HG03066 (cell line): Measurements from ENCODE around the gene CAMK4.

Experiments used
- ATAC-seq: cut with Tn5 transposase; IDR thresholded peaks from one replicate; pipeline ENCODE4 v1.9.1; 2021; ENCODE audit warnings: low read depth; ENCODE audit not compliant: unreplicated experiment

Gene CAMK4

GRCh38 chr5:111228520-111229220, 4.5 kb downstream of the CAMK4 start:
- ATAC-seq = no peak

- ATAC-seq = no peak
These were observed 5.1 kb downstream of the CAMK4 start for GRCh38 chr5:111229221-111229835.

DNA sequence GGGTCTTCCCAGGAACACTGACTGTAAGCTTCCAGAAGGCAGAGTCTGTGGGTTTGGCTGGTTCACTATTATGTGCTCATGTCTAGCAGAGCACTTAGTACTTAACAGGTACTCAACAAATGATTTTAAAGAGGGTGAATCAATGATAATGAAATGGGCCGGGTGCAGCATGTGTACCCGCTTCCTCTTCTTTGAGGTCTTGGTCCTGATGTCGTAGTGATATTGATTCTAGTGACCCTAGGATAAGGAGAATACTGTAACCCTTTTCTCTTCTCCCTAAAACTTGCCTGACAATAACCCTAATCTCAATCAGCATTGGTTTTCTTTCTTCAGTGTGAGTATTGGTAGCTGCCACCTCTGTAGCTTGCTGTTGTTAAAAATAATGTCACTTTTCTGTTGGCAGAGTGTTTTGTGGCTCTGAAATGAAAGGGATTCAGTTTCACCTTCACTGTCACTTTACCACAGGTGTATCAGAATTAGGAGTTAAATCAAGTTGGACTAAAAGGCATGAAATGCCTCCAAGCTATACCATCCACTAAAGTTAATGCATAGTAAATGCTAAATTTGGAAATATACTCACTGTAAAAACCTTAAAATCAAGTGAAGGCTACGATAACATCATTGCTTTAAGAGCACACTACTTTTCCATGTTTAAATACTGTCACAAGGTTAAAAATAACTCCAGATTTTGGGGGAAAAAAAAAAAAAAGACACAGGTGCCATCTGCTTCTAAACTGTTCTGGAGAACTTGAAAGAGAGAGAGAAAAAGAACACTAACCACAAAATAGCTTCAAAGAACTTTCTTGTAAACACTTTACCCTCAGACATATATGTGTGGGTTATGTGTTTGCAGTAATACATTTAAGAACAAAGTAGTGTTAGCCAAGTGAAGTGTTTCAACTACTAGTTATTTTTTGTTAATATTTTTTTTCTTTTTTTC, 6.0 kb downstream of the CAMK4 start:
- ATAC-seq = peak; percentile 45

- ATAC-seq = no peak
These were observed 6.9 kb downstream of the CAMK4 start for GRCh38 chr5:111231119-111231518.

DNA sequence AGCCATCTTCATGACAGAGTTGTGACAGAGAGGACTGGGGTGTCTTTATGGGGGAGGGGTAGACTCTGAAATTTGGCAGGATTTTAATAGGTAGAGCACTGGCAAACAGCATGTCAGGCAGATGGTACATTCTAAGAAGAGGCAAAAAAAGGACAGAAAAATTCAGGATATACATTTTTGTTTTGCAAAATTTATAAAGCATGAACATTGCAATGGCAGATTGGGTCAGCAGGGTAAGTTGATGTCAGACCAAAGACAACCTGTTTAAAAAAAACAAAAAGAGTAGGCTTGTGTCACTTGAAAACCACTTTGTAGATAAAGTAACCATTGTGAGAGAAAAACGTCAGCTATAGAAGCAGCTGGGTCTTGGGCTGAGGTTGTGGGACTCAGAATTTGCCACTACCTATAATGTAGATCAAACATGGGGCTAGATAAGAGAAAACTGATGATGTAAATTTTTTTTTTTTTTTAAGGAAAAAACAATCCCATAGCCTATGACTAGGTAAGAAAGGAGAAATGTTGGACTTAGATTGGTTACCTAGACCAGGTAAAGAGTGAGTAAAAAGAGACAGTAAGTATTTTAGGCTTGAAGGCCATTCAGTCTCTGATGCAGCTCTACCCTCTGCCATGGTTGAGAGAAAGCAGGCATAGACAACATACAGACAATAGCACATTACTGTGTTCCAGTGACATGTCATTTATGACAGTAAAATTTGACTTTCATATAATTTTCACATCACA, 8.3 kb downstream of the CAMK4 start:
- no peak for ATAC-seq

GRCh38 chr5:111233052-111233374, 8.8 kb downstream of the CAMK4 start:
- no peak for ATAC-seq

GRCh38 chr5:111234125-111234524, 9.9 kb downstream of the CAMK4 start:
- ATAC-seq = no peak

DNA sequence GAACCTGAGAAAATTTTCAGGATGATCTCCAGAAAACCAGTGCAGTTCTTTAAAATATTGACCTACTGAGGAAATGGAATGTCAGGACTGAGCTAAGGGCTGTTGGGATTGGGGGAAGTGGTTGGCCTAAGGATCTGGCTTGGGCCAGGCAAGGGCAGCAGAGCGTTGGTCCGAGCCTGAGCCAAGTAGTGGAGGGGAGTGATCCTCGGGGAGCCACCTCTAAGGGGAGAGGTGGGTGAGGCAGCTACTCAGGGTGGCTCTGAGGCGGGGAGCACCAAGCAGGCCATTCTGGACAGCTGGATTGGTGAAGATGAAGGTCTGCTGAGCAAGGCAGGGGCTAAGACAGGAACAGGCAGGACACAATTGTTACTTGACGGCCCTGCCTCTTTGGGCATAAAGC, 11.5 kb downstream of the CAMK4 start:
- no peak for ATAC-seq

GRCh38 chr5:111236348-111236747, 12.2 kb downstream of the CAMK4 start:
- no peak for ATAC-seq

DNA sequence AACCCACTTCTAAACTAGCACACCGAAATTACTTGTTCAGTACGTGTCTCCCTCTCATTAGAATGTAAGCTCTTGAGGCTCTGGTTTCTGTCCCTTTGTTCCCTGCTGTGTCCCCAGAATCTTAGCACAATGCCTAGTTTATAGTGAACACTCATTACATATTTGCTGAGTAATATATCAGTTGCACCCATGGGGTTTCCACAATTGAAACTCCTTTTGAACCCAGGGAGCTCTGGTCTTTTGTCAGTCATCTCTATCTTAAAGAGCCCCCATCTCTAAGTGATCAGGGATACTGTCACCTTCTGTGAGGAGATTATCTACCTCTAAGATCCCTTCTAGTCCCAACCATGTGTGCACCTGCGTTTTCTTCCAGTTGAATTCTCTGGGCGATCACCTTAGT, 12.8 kb downstream of the CAMK4 start:
- ATAC-seq = no peak

- no peak for ATAC-seq
These were observed 13.3 kb downstream of the CAMK4 start for GRCh38 chr5:111237470-111237869.

- no peak for ATAC-seq
These were observed 14.4 kb downstream of the CAMK4 start for GRCh38 chr5:111238431-111239225.

DNA sequence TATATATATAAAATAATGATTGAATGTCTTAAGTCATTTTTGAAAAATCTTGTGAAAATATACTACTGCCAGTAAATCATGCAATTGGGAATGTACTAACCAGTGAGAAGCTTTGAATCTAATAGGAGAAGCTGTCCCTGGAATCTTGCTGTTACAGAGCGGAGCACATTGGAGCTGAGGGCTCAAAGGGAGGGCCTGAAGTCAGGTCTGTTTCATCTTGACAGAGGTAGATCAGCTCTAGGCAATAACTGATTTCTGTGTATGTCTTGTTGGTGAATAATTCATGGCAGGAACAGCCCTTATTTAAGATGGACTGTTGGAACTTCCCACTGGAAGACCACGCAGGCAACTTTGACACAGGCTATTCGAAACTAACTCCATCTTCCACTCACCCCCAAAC, 17.5 kb downstream of the CAMK4 start:
- no peak for ATAC-seq

DNA sequence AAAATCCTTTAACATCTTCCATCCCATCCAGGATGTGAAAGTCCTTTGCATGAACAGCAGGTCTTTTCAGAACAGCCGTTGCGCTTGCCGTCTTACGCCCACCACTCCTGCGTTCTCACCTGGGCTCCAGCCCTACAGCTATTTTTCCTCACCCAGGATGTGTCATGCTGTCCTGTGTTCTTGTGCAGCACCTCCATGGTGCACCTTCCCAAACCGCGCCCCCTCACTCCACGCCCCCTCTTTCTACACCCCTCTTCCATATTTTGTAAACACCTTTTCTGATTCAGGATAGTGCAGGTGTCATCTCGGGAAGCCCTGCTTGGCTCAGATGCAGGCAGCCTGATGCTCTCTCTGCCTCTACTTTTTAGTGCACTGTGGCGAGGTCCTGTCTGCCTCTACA, 18.4 kb downstream of the CAMK4 start:
- ATAC-seq = no peak

DNA sequence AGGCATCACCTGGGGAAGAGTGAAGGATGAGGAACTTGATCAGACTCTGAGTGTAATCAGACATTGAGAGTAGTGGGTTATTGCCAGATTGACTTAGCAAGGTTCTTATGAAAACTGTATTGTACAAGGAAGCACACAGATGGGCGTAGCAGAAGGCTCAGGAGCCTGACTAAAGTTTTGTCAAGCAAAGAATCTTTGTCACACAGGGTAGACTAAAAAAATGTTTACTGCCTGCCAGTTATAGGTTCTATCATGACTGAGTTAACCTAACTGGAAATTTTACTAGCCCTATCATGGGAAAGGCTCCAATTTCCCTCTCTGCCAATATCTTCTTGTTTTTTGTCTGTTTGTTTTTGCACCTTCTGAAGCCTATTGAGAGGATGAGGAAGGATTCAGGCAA, 19.1 kb downstream of the CAMK4 start:
- no peak for ATAC-seq

- no peak for ATAC-seq
These were observed 21.5 kb downstream of the CAMK4 start for GRCh38 chr5:111245654-111246053.

GRCh38 chr5:111246459-111246858, 22.3 kb downstream of the CAMK4 start:
- no peak for ATAC-seq

DNA sequence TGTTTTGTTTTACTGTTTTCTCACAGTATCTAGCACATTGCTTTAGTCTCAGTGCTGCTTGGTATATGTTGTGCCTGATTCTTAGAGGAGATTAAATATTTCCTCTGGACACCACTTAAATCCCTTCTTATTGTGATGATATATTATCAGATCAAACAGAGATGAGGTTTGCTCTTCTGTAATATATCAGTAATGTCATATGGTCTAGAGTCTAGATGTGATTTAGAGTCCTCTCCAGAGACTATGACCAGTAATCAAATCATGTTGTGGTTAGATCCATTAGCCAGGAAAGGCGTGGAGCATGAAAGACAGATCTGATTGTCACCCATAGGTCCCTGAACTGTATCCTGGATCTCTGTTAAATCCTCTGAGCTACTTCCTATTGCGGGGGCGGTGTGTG, 24.4 kb downstream of the CAMK4 start:
- ATAC-seq = no peak

DNA sequence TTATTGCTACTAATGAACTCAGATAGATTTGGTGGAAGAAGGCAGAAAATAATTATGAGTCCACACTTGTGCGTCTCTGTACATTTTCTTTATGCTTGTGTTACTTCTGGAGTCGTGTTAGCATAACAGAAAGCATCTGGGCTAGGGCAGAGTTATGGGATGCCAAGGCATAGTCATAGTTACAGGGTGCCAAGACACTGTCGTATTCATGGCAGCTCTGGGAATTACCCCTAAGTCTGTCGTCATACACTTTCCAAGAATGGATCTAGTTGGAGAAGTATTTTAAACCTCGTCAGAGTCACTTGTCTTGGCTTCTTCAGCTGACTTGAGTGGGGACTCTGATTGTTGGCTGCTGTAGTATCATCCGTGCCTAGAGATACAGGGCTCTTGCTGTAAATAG, 27.7 kb downstream of the CAMK4 start:
- ATAC-seq = no peak
